Activated naive CD4-positive, alpha-beta T cell treated with anti-CD3 and anti-CD28 coated beads, Interleukin-2, amount 50 U/mL, for 72 hours (primary cell): Measurements from ENCODE around the gene MTMR12. TPM values are rescaled to one million over a fixed set of nuclear protein-coding genes. Genes with fewer than 3 reads are reported as not detected.
"Not testable (repeated sequence)": the region's sequence is repeated elsewhere in the genome, so short reads cannot be mapped to it uniquely, and the experiment has no call there.

Source experiments
- ATAC-seq, 2 donors: fragments of 150-1000 bp; cut with Tn5 transposase; 2 replicates each; pipeline ENCODE4 v1.10.0; 2021; ENCODE audit warnings: mild to moderate bottlenecking in 2 of 2, moderate library complexity in 2 of 2
- DNase-seq, 2 donors: peaks; one replicate each; pipeline ENCODE4 v3.0.0; 2021 to 2022; ENCODE audit warnings: low spot score in 2 of 2
- H3K27ac Mint-ChIP-seq, 2 donors: one replicate each; pipeline ENCODE4 v1.8.0; 2022; ENCODE audit warnings: mild to moderate bottlenecking in 2 of 2, mixed read lengths in 2 of 2
- H3K36me3 Mint-ChIP-seq, 2 donors: one replicate each; pipeline ENCODE4 v1.8.0; 2022; ENCODE audit warnings: mixed read lengths in 2 of 2
- H3K9me3 Mint-ChIP-seq, 2 donors: one replicate each; pipeline ENCODE4 v1.8.0; 2022; ENCODE audit warnings: mixed read lengths in 2 of 2
- total RNA-seq, 2 donors: library from RNA; stranded (reverse); gene quantifications; one replicate each; pipeline ENCODE4 v1.2.3, GENCODE V29; 2022

The MTMR12 gene
- total RNA-seq, 2 donors from 2014 or later, result 13.3 to 24.8 TPM

DNA sequence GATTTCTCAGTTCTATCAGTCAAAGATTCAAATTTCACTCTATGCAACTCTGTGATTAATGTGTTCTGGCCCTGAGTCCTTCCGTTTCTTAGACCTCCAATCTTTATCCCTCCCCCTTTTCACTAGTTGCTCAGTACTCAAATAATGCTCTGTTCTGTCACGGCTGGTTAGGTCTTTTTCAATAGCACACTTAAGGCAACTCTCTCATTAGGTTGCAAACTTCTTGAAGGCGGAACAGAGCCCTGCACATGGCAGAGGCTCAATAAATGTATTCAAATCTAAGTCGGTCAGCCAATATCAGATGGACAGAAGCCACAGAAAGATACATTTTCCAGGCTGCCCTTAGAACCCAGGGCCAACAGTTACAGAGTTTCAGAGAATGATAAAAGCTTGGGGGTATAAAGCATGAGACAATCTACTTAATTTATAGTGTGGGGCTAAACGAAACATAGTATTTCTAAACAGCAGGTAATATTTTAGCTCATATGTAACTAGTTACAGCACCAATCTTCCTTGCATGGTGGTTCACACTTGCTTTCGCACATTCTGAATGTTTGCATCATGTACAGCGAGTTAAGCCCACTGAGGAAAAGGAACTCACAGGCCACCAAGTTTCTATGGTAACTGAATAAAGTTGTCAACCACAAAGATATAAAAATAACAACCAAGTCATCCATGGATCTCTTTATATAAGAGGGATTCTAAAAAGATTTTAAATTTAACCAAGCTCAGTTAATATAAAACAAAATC is 71.5 kb downstream of the MTMR12 start:
- H3K9me3 Mint-ChIP-seq, result no peaks in the 10 kb centered on the region
- ATAC-seq, result no peak
- peaks cover under 1 to 3% of the 10 kb centered on the region in 2 donors for H3K36me3 Mint-ChIP-seq
- DNase-seq, result no peak
- peak overlapping the region; percentile 7 to 52 for H3K27ac Mint-ChIP-seq

DNA sequence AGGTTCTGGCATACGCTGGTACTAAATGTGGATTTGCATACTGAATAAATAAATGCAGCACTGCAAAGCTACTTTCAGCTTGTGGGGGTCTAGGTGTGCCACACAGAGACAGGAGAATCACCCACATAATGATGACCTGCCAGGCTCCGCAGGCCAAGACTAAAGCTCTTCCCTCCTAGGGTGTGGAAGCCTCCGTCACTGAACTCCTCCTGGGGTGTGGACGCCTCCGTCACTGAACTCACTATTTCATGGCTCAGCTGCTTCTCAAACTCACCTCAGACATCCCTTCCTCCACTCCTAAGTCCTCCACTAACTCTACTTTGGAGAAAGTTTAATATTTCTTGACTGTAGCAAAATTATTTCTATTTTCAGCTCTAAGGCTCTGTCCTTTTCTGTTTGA is 73.4 kb downstream of the MTMR12 start:
- no peaks in the 10 kb centered on the region for H3K36me3 Mint-ChIP-seq
- DNase-seq (no peak), ATAC-seq (no peak)
- H3K27ac Mint-ChIP-seq, result no peak overlapping the region
- no peaks in the 10 kb centered on the region for H3K9me3 Mint-ChIP-seq

DNA sequence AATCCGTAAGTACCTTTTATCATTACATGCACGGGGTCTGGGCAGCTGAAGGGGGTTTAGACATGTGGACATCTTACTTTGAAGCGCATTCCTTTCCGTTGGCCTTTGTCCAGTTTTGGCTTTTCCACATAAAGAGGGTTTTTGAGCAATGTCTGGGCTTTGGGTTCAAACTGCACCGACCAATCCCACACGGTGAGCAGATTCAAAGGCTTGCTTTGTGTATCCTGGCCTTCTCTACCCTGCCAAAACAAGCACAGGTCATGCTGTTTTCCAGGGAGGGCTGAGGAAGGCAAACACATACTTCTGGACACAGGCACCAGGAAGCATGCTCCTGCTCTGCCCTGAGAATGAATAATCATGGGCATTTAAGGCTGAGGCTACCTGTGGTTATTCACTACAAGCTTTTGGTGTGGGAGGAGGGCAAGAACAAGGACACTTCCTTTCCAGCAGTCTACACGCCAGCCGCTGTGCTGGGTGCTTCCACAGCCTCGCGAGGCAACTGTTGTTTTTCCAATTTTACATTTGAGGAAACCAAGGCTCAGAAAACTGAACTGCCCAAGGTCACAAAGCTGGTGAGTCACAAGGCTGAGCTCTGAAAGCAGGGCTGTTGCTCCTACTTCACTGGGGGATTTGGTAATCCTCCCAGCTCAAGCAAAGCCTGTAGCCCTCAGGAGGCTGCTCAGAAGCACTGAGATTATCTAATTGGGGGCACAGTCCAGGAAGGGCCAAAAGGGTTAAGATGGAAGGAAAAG is 78.9 kb downstream of the MTMR12 start:
- no peak for DNase-seq
- no peak for ATAC-seq
- Mint-ChIP-seq H3K36me3 (peaks cover 0 to 3% of the 10 kb centered on the region in 2 donors), H3K9me3 (no peaks in the 10 kb centered on the region), H3K27ac (peak overlapping the region; percentile 41 to 72)

DNA sequence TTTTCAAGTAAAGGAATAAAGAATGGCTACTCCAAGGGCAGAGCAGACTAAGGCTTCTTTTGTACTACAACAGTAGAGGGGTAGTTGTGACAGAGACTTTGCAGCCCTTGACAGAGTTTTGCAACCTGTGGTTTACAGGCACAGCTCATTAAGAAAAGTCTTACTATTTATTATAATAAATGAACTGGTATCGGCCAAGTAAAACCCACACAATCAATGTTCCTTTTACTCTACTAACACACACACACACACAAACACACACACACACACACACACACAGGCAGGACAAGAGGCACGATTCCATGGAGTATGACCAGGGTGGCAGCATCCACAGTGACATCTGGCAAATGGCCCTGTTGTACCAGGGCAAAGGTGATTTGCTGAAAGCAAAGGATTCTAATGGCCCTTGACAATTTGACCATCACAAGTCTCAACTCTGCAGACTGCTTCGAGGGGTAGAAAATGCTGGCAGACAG is 79.5 kb downstream of the MTMR12 start:
- H3K27ac Mint-ChIP-seq, result peak overlapping the region in 1 of 2 donors; percentile 41

DNA sequence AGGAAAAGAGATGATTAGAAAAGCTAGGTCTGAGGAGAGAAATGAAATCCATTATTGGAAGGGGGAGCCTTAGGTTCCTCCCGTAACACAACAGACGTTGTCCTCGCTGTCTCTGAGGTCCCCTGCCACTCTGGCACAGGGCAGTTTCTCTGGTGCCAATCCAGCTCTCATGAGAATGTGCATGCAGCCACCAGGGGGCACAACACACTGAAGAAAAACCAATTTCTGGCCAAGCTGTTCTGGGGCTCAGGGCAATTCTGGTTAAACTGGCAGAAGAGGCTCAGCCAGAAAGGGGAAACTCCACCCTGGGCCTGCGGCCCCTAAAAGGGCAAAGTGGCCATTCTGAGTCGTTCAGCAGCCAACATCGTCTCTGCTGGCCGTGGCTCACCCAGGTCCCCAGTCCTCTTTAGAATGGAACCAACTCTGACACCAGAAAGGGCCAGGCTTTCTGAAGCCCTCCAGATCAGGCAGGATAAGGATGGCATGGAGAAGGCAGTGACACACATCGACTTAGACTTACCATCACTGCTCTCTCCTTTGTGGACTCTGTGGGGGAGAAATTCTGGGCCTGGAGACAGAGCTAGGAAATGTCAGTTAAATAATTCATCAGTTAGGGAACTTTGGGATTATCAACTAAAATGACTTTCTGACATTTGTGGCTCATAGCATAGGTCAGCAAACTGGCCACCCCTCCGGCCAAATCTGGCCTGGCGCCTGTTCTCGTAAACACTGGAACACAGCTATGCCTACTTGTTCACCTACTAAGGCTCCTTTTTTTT is 80.1 kb downstream of the MTMR12 start:
- ATAC-seq (peak; percentile 91 to 94), DNase-seq (peak; percentile 59 to 79)
- H3K27ac Mint-ChIP-seq, result peak overlapping the region; percentile 24 to 86
- H3K9me3 Mint-ChIP-seq, result no peaks in the 10 kb centered on the region
- peaks cover 0 to 7% of the 10 kb centered on the region in 2 donors for H3K36me3 Mint-ChIP-seq

More for the DNA sequence above, 79.5 kb downstream of the MTMR12 start:
- DNase-seq (no peak), ATAC-seq (no peak)
- Mint-ChIP-seq H3K9me3 (no peaks in the 10 kb centered on the region), H3K36me3 (peaks cover 0 to 7% of the 10 kb centered on the region in 2 donors)

DNA sequence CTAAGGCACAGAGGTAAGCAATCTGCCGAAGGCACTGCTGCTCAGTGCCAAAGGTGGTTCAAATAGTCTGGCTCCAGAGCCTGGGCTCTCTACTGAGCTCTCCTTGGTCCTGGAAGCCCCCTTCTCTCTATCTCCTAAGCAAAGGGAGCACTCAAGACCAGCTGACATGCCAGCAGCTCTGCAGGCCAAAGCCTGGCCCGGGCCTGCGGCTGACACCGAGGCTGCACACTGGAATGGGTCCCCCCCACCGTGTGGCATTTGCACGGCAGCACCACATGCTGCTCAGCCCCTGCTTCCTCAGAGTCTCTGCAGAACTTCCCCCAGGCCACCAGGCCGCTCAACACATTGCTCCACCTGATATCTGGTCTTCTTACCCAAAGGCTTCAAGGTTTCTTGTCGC is 80.8 kb downstream of the MTMR12 start:
- ATAC-seq (peak; percentile 7 to 24), DNase-seq (no peak)
- peaks cover 0 to 7% of the 10 kb centered on the region in 2 donors for H3K36me3 Mint-ChIP-seq
- no peaks in the 10 kb centered on the region for H3K9me3 Mint-ChIP-seq
- H3K27ac Mint-ChIP-seq, result peak overlapping the region; percentile 24 to 86

DNA sequence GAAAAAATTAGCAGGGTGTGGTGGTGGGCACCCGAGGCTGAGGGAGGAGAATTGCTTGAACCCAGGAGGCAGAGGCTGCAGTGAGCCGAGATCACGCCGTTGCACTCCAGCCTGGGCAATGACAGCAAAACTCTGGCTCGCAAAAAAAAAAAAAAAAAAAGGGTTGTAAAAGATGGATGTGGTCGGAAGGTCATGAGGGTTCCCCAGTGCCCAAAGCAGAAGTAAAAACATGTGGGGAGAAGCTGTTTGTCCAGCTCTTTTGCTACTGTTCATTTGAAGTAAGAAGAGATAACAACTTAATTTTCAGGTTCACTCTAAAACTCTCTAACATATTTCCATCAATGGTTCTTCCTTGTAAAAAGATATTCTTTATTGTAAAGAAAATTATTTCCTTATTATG is 81.5 kb downstream of the MTMR12 start:
- DNase-seq (no peak), ATAC-seq (no peak)
- no peak overlapping the region for H3K27ac Mint-ChIP-seq
- H3K9me3 Mint-ChIP-seq, result no peaks in the 10 kb centered on the region
- peaks cover 0 to 7% of the 10 kb centered on the region in 2 donors for H3K36me3 Mint-ChIP-seq

DNA sequence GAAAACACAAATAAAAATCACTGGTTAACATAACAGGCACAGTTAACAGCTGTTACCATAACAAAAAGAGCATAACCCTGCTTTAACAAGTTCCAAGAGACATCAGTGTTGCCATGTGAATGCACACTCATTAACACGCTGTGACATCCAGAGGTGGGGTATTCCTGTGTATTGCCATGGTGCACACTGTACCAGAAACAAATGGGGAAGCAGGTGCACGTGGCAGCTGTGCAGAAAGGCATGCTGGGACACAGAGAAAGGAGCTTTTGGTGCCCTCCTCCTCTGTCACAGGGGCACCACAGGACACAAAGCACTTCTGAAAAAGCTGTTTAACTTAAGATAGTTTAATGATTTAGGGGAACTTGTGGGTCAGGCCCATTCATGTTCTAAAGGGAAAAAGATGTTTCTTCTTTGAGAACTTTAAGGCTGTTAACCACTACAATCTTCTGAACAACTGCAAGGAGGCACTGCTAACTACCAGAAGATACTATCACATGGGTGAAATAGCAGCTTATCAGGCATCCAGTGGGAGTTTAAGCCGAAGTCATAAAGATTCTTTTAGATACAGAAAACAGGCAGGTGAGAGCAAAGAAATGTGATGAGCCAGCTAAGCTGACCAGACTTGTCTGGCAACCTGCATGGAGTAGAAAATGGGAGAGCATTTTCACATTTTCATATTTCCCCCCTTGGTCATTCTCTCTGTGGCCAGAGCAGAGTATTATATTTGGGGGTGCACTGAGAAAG is 82.2 kb downstream of the MTMR12 start:
- no peak for ATAC-seq
- H3K9me3 Mint-ChIP-seq, result no peaks in the 10 kb centered on the region

DNA sequence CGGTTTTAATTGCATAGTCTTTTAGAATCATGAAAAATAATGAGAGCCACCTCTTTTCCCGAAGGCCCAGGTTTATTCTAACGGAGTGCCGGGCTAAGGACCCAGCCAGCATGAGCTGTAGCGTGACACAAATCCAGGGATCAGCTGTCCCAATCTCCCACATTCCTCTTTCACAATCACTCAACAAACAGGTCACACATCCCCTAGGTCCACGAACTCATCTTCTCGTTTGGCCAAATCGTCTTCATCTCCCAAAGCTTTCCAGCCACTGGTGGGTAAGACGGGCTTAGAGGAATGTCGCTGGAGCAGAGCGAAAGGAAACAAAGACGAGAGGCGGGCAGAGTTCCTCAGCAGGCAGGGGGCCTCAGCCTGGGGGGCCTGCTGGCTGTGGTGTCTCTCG is 83.2 kb downstream of the MTMR12 start:
- Mint-ChIP-seq H3K27ac (peak overlapping the region in 1 of 2 donors; percentile 55), H3K36me3 (peaks cover 0 to 7% of the 10 kb centered on the region in 2 donors), H3K9me3 (no peaks in the 10 kb centered on the region)
- DNase-seq, result no peak
- no peak for ATAC-seq

More for the DNA sequence above, 82.2 kb downstream of the MTMR12 start:
- no peak for DNase-seq
- Mint-ChIP-seq H3K36me3 (peaks cover 0 to 7% of the 10 kb centered on the region in 2 donors), H3K27ac (no peak overlapping the region)

DNA sequence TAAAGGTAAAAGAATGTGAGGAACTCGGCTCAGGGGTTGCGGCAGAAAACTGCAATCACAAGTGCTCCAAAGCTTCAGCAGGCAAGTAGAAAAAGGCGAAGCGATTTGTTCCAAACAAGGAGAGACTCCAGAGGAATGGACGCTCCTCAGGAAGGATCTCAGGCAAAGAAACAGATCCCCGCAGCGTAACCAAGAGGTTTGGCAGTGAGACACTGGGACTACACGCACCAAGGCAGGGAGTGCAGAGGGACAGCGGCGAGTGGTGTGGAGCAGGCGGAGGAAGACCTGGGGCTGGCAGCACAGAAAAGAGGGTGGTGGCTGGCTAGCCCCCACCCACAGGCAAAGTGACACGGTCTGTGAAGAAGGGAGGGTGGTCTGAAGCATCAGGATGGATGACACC is 83.9 kb downstream of the MTMR12 start:
- peaks cover 0 to 7% of the 10 kb centered on the region in 2 donors for H3K36me3 Mint-ChIP-seq
- no peak for ATAC-seq
- H3K27ac Mint-ChIP-seq, result no peak overlapping the region

DNA sequence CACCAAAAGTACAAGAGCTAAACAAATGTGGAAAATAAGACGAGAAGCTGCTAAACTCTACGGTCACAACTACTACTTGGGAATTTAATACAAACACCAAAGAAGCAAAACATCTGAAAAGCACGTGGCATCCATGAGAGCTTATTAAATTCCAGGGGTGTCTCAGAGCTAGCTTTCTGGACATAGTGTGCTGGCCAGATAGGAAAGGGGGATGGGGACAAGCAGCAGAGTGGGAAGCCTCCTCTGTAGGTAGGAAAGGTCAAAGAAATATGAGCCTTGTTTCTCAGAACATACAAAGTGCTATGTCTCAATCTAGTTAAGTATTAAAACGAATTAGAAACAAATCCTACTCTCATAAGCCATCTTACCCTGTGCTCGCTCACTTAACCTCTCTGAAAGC is 87.3 kb downstream of the MTMR12 start:
- H3K27ac Mint-ChIP-seq, result peak overlapping the region in 1 of 2 donors; percentile 69
- no peak for ATAC-seq
- peaks cover 0 to 7% of the 10 kb centered on the region in 2 donors for H3K36me3 Mint-ChIP-seq
- H3K9me3 Mint-ChIP-seq, result no peaks in the 10 kb centered on the region
- DNase-seq, result no peak

More for the DNA sequence above, 83.9 kb downstream of the MTMR12 start:
- DNase-seq, result no peak
- no peaks in the 10 kb centered on the region for H3K9me3 Mint-ChIP-seq

DNA sequence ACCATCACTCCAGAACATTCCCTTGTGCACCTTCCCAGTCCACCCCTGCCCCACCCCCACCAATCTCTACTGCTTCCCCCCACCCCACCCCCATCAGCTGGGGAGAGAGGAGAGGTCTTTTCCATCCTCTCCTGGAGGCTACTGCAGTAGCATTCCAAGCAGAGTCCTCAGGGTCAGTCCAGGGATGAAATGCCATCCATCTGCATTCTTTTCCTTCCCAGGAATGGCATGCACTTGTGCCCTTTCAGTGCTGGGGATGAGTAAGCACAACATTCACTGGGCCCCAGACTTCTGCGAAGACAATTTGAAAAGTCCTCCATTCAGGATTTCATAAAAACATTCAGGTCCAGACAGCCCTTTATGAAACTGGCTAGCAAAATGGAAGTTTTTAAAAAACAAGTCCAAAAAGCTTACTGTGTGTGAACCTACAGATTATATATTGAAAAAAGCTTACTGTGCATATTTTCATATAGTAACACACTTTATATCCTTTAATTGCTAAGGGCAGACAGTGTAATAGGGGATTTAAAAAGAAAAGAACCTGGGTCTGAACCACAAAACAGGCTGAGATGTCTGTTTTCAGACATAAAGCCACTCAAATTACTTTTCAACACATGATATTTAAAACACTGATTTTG is 88.6 kb downstream of the MTMR12 start:
- Mint-ChIP-seq H3K9me3 (no peaks in the 10 kb centered on the region), H3K27ac (no peak overlapping the region), H3K36me3 (peaks cover 0 to 6% of the 10 kb centered on the region in 2 donors)
- ATAC-seq (no peak), DNase-seq (no peak)

DNA sequence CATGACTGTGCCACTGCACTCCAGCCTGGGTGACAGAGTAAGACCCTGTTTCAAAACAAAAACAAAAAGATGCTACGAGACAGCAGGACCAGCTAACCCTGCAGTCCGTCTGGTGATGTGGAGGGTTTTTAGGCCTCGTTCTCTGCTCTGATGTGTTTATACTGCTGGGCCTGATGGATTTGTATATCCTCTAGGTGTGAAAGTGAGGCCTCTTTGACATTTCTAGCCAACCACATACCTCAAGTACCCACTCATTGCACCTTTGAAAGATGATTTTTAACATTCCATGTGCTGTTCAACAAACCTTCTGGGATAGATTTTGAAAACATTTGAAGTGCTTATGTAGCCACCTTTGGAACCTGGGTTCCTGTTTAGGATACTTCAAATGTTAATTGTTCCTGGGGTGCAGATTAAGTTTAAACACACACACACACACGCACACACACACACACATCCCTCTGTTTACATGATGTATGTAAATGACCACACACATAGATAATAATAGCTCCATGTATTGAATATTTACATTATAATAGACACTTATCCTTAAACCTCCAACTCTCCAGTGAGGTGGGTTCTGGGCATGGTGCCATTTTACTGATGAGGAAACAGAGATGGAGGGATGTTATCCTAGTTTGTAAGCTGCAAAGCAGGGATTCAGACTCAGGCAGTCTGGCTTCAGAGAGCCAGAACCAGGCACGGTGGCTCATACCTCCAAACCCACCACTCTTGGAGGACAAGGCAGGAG is 89.8 kb downstream of the MTMR12 start:
- DNase-seq (no peak), ATAC-seq (no peak)
- Mint-ChIP-seq H3K9me3 (no peaks in the 10 kb centered on the region), H3K27ac (no peak overlapping the region), H3K36me3 (no peaks in the 10 kb centered on the region)

DNA sequence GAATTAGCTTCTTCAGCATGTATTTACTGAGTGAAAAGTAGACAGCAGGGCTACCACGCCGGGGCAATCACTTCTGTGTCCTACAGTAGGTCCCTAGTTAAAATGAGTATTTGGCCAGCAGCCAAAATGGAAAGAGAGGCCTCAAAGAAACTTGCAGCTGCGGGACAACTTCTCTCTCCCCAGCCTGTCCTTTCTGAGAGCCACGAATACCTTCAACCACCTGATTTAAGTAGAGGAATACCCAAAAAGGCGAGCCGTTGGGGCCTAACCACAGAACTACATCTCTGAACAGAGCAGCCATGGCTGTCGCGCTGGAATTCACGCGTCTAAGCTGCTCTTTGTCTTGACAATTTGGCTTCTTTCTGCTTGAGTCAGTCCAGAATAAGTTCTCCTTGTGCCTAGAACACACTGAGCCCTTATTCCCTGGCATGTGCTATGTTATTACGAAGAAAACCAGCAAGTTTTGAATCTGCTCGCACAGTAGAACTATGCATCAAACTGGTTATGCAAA is 94.8 kb downstream of the MTMR12 start:
- Mint-ChIP-seq H3K27ac (no peak overlapping the region), H3K9me3 (no peaks in the 10 kb centered on the region), H3K36me3 (no peaks in the 10 kb centered on the region)
- ATAC-seq, result peak in 1 of 2 donors; percentile 16
- no peak for DNase-seq

DNA sequence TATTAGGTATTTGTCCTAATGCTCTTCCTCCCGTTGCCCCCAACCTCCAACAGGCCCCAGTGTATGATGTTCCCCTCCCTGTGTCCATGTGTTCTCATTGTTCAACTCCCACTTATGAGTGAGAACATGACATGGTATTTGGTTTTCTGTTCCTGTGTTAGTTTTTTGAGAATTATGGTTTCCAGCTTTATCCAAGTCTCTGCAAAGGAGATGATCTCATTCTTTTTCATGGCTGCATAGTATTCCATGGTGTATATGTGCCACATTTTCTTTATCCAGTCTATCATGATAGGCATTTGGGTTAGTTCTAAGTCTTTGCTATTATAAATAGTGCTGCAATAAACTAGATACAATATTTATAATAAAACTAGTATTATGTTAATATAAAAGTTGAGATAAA is 98.4 kb downstream of the MTMR12 start:
- not testable (repeated sequence) for H3K27ac Mint-ChIP-seq, H3K9me3 Mint-ChIP-seq, ATAC-seq, DNase-seq
- peaks cover 0 to 11% of the 10 kb centered on the region in 2 donors for H3K36me3 Mint-ChIP-seq
